Caco-2 (cell line): ENCODE measurements around the gene KCNJ12. TPM values are rescaled to one million over a fixed set of nuclear protein-coding genes. Genes with fewer than 3 reads are reported as not detected.
"Not testable (repeated sequence)": the region's sequence is repeated elsewhere in the genome, so short reads cannot be mapped to it uniquely, and the experiment has no call there.

Experiments
- BruUV-seq: library from RNA; stranded (reverse); fragments of 400-500 nt; replicated peaks from 2 replicates; lab custom pipeline; 2021; lab: Mats Ljungman, UMichigan
- CTCF ChIA-PET: fragments of 300-600 bp; sonication (Branson Sonifier 250); formaldehyde crosslinking; loops from one replicate; lab custom pipeline; 2022; ENCODE audit warnings: antibody characterized with exemption; lab: Charles Lee
- POLR2A ChIA-PET: fragments of 300-600 bp; sonication (Branson Sonifier 250); formaldehyde crosslinking; loops from one replicate; lab custom pipeline; 2022; ENCODE audit warnings: antibody characterized with exemption; lab: Charles Lee
- DNase-seq, 2 experiments: peaks; one replicate each; pipeline versions ENCODE4 v3.0.0 to v3.0.0-alpha.2; 2020 to 2022
- H3K27me3 ChIP-seq: replicated peaks from 2 replicates; pipeline ENCODE4 v1.6.0; 2011; ENCODE audit warnings: low read length; ENCODE audit not compliant: control insufficient read depth, insufficient read depth
- H3K36me3 ChIP-seq: 2 replicates; pipeline ENCODE4 v1.5.1; 2011; ENCODE audit warnings: low read length; ENCODE audit not compliant: control insufficient read depth, insufficient read depth
- H3K4me1 ChIP-seq: fragments of 250-450 bp; sonication (Bioruptor Pico); 2 replicates; pipeline ENCODE4 v1.5.1; 2020; ENCODE audit warnings: mild to moderate bottlenecking
- H3K4me3 ChIP-seq: 2 replicates; pipeline ENCODE4 v1.5.1; 2011; ENCODE audit warnings: low read depth, mild to moderate bottlenecking, control low read depth, low read length
- H3K9me3 ChIP-seq: fragments of 250-450 bp; sonication (Bioruptor Pico); 2 replicates; pipeline ENCODE4 v1.5.1; 2020; ENCODE audit warnings: mild to moderate bottlenecking, moderate library complexity
- H3K27ac Mint-ChIP-seq: one replicate; pipeline ENCODE4 v1.8.0; 2022; ENCODE audit warnings: mixed read lengths; ENCODE audit not compliant: unreplicated experiment
- H3K27me3 Mint-ChIP-seq: one replicate; pipeline ENCODE4 v1.8.0; 2022; ENCODE audit warnings: mixed read lengths; ENCODE audit not compliant: insufficient read depth, unreplicated experiment
- H3K36me3 Mint-ChIP-seq: one replicate; pipeline ENCODE4 v1.8.0; 2022; ENCODE audit warnings: mild to moderate bottlenecking, mixed read lengths; ENCODE audit not compliant: insufficient read depth, unreplicated experiment
- H3K4me1 Mint-ChIP-seq: one replicate; pipeline ENCODE4 v1.8.0; 2022; ENCODE audit warnings: low read depth, mixed read lengths; ENCODE audit not compliant: unreplicated experiment
- H3K4me3 Mint-ChIP-seq: one replicate; pipeline ENCODE4 v1.8.0; 2022; ENCODE audit warnings: mild to moderate bottlenecking, moderate library complexity, mixed read lengths; ENCODE audit not compliant: unreplicated experiment
- H3K9me3 Mint-ChIP-seq: one replicate; pipeline ENCODE4 v1.8.0; 2022; ENCODE audit warnings: mixed read lengths; ENCODE audit not compliant: unreplicated experiment
- CTCF ChIP-seq, 2 experiments: fragments of 200-600 bp in 1 of 2; IDR thresholded peaks; 1 replicate in 1 of 2; 2 replicates in 1 of 2; pipeline versions ENCODE4 v1.5.1 to v1.8.0; 2011 to 2022; ENCODE audit warnings: antibody characterized with exemption in 1 of 2, control low read depth in 1 of 2, inconsistent platforms in 1 of 2, low read depth in 1 of 2, low read length in 1 of 2, mild to moderate bottlenecking in 1 of 2, moderate library complexity in 1 of 2; ENCODE audit not compliant: insufficient read depth in 1 of 2, severe bottlenecking in 1 of 2, unreplicated experiment in 1 of 2
- intact Hi-C: fragments of 100-400 bp; cut with micrococcal nuclease; formaldehyde crosslinking; loops from one replicate; pipeline ENCODE4 v1.10.0; 2022; ENCODE audit not compliant: unreplicated experiment
- total RNA-seq: library from RNA; stranded (reverse); gene quantifications from 2 replicates; pipeline ENCODE4 v1.2.3, GENCODE V29; 2022

Gene KCNJ12
- total RNA-seq, 1 experiment from 2014 or later = 0.07 TPM

GRCh38 chr17:21422311-21423189, 46.4 kb downstream of the KCNJ12 start:
- DNase-seq = peak in 1 of 2 experiments; percentile 17
- BruUV-seq, H3K27me3 ChIP-seq, H3K36me3 ChIP-seq, H3K27ac Mint-ChIP-seq, H3K4me3 ChIP-seq, H3K36me3 Mint-ChIP-seq, H3K9me3 ChIP-seq, H3K4me1 ChIP-seq, H3K4me3 Mint-ChIP-seq, H3K4me1 Mint-ChIP-seq, CTCF ChIA-PET, POLR2A ChIA-PET, H3K9me3 Mint-ChIP-seq: not testable (repeated sequence)
- intact Hi-C loops = loop anchor here (5.0 kb wide), 1 partner anchor 285 kb away; no protein-coding TSS in a partner anchor
- H3K27me3 Mint-ChIP-seq = peaks cover 15% of the 10 kb centered on the region

GRCh38 chr17:21423190-21423493, 47.0 kb downstream of the KCNJ12 start:
- peaks cover 15% of the 10 kb centered on the region for H3K27me3 Mint-ChIP-seq
- H3K4me3 Mint-ChIP-seq, POLR2A ChIA-PET, H3K9me3 ChIP-seq, H3K36me3 ChIP-seq, H3K36me3 Mint-ChIP-seq, H3K4me1 Mint-ChIP-seq, H3K4me3 ChIP-seq, CTCF ChIA-PET, H3K9me3 Mint-ChIP-seq, H3K4me1 ChIP-seq, BruUV-seq, H3K27ac Mint-ChIP-seq, H3K27me3 ChIP-seq: not testable (repeated sequence)
- DNase-seq = peak in 1 of 2 experiments; percentile 25
- intact Hi-C loops = loop anchor here (5.0 kb wide), 1 partner anchor 284 kb away; no protein-coding TSS in a partner anchor

DNA sequence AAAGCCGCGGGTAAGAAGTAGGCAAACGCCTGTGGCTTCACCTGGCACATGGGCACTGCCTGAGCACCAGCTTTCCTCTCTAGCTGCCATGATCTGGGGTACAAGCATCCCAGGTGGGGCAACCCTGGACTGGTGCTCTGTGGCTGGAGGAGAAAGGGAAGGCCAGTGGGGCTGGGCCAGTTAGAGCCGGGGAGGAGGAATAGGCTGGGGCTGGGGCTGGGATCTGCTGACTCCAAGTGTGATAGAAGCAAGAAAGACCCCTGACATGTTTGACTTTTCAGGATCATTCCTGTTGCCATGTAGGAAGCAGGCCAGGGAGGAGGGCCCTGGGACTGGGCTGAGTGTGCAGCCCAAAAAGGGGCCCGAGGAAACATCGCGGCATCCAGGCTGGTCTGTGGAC, 48.5 kb downstream of the KCNJ12 start:
- H3K27me3 ChIP-seq, H3K36me3 Mint-ChIP-seq, H3K4me3 Mint-ChIP-seq, H3K4me3 ChIP-seq, H3K4me1 ChIP-seq, BruUV-seq, CTCF ChIA-PET, H3K27ac Mint-ChIP-seq, H3K9me3 ChIP-seq, H3K4me1 Mint-ChIP-seq, H3K9me3 Mint-ChIP-seq, POLR2A ChIA-PET, H3K36me3 ChIP-seq: not testable (repeated sequence)
- intact Hi-C loops = loop anchor here (5.0 kb wide), 1 partner anchor 283 kb away; no protein-coding TSS in a partner anchor
- peak in 1 of 2 experiments; percentile 25 for DNase-seq
- peaks cover 24% of the 10 kb centered on the region for H3K27me3 Mint-ChIP-seq

- Histone ChIP-seq H3K36me3 (no peaks in the 10 kb centered on the region), H3K4me1 (no peaks in the 10 kb centered on the region), H3K27me3 (no peaks in the 10 kb centered on the region), H3K9me3 (no peaks in the 10 kb centered on the region), H3K4me3 (no peak overlapping the region)
- intact Hi-C loops = no loop called here
- ChIA-PET POLR2A (no interaction called here), CTCF (no interaction called here)
- no peak overlapping the region for H3K4me3 Mint-ChIP-seq
- no peak for TF ChIP-seq CTCF (IDR thresholded peaks at IDR 0.05; ENCODE audit: insufficient read depth in 1 of 2, low read depth in 1 of 2, low read length in 1 of 2, severe bottlenecking in 1 of 2, unreplicated experiment in 1 of 2)
- H3K27me3 Mint-ChIP-seq = peaks cover 24% of the 10 kb centered on the region
- H3K36me3 Mint-ChIP-seq = no peaks in the 10 kb centered on the region
- BruUV-seq = no TSS peak
- no peaks in the 10 kb centered on the region for H3K9me3 Mint-ChIP-seq
- no peaks in the 10 kb centered on the region for H3K4me1 Mint-ChIP-seq
- DNase-seq = peak in 1 of 2 experiments; percentile 26
- H3K27ac Mint-ChIP-seq = no peak overlapping the region
Observed at GRCh38 chr17:21425321-21425720, 49.2 kb downstream of the KCNJ12 start.
